ENCODE results near the gene ARHGAP10.

The ARHGAP10 gene

GRCh38 chr4:148015058-148015457 is 283.2 kb downstream of the ARHGAP10 start:
- TF ChIP-seq, protein P1, sequence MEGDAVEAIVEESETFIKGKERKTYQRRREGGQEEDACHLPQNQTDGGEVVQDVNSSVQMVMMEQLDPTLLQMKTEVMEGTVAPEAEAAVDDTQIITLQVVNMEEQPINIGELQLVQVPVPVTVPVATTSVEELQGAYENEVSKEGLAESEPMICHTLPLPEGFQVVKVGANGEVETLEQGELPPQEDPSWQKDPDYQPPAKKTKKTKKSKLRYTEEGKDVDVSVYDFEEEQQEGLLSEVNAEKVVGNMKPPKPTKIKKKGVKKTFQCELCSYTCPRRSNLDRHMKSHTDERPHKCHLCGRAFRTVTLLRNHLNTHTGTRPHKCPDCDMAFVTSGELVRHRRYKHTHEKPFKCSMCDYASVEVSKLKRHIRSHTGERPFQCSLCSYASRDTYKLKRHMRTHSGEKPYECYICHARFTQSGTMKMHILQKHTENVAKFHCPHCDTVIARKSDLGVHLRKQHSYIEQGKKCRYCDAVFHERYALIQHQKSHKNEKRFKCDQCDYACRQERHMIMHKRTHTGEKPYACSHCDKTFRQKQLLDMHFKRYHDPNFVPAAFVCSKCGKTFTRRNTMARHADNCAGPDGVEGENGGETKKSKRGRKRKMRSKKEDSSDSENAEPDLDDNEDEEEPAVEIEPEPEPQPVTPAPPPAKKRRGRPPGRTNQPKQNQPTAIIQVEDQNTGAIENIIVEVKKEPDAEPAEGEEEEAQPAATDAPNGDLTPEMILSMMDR (IDR thresholded peaks at IDR 0.05; ENCODE audit: extremely low read depth, missing control alignments), result no peak
- DNase-seq (ENCODE audit: low spot score), result no peak

- DNase-seq (ENCODE audit: low spot score), result no peak
- TF ChIP-seq, protein P1 (IDR thresholded peaks at IDR 0.05; ENCODE audit: extremely low read depth, missing control alignments), result no peak
Observed at GRCh38 chr4:148015468-148015867, 283.6 kb downstream of the ARHGAP10 start.

GRCh38 chr4:148016063-148016637 is 284.3 kb downstream of the ARHGAP10 start:
- DNase-seq (ENCODE audit: low spot score), result no peak
- TF ChIP-seq, protein P1 (IDR thresholded peaks at IDR 0.05; ENCODE audit: extremely low read depth, missing control alignments), result no peak

DNA sequence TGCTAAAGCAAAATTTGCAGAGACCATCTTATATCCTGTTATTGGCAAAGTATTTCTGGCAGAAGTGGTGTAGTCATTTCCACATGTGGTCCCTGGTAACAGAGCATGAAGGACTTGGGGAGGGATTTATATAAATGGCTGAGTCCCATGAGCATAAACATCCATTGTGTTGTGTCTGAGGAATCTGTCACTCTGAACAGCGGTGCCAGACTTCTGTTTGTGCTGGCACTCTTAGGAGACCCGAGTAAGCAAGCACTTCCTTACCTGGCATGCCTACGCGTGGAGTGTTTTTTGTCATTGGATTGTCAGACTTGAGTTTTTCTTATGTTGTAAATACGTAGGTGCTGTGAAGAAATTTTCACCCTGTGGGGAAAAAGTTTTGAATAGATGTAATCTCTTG is 285.9 kb downstream of the ARHGAP10 start:
- TF ChIP-seq, protein P1 (IDR thresholded peaks at IDR 0.05; ENCODE audit: extremely low read depth, missing control alignments), result no peak
- no peak for DNase-seq (ENCODE audit: low spot score)

DNA sequence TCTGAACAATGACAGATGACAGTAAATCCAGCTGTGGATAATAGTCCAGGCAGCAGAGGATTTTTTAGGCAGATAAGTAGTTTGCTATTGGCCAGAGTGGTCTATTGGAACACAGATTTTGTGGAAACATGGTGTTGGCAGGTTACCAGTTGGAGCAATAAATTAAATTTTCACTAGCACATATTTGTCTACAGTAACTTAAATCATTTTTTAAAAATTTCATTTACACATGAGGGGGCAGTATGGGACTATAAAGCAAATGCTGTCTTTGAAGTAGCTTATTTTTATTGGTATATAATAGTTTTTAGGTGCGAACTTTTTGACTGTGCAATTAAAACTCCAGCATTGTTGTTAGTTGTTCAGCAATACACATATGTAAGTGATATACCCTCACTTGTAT is 289.8 kb downstream of the ARHGAP10 start:
- TF ChIP-seq, protein P1 (IDR thresholded peaks at IDR 0.05; ENCODE audit: extremely low read depth, missing control alignments), result no peak
- no peak for DNase-seq (ENCODE audit: low spot score)

DNA sequence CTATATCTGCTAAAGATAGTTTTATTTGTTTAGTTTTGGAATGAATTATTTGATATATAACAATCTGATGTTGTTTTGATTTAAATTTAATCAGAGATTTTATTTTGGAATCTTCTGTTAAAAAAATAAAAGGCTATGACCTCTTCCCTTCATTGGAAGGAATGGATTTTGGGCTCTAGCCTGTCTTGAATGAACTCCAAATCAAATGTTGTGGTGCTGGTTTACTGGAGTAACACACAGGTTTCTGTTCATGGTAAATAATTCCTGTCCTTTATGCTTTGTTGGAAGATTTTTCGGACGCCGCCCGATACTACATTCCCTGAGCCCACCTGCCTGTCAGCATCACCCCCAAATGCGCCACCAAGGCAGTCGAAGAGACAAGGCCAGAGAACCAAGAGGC is 291.1 kb downstream of the ARHGAP10 start:
- no peak for DNase-seq (ENCODE audit: low spot score)
- TF ChIP-seq, protein P1 (IDR thresholded peaks at IDR 0.05; ENCODE audit: extremely low read depth, missing control alignments), result no peak

- no peak for DNase-seq (ENCODE audit: low spot score)
- TF ChIP-seq, protein P1 (IDR thresholded peaks at IDR 0.05; ENCODE audit: extremely low read depth, missing control alignments), result no peak
Observed at GRCh38 chr4:148023512-148024181, 291.8 kb downstream of the ARHGAP10 start.
